GM12891 (cell line): ENCODE data around the gene BHLHE41.

Experiments
- POLR2A ChIP-seq: IDR thresholded peaks from 2 replicates; pipeline ENCODE4 v1.6.1; 2011; ENCODE audit warnings: low read depth, low read length, control low read depth
- POLR2AphosphoS5 ChIP-seq: IDR thresholded peaks from 2 replicates; pipeline ENCODE4 v1.6.1; 2011; ENCODE audit warnings: low read depth, low read length, control low read depth
- TAF1 ChIP-seq: IDR thresholded peaks from 2 replicates; pipeline ENCODE4 v1.6.1; 2011; ENCODE audit warnings: low read depth, low read length, control low read depth

- TF ChIP-seq POLR2AphosphoS5 (no peak), POLR2A (no peak), TAF1 (no peak)
Measured at GRCh38 chr12:26091822-26092221, 33.0 kb downstream of the BHLHE41 start.
